CMK (cell line): ENCODE results near the gene MNX1.

Experiments used
- DNase-seq: peaks from one replicate; pipeline ENCODE4 v3.0.0-alpha.2; 2010; ENCODE audit warnings: low read depth

Gene MNX1

GRCh38 chr7:157032644-157033482 is 22.4 kb upstream of the MNX1 start:
- DNase-seq = no peak

GRCh38 chr7:157032128-157032527 is 21.7 kb upstream of the MNX1 start:
- no peak for DNase-seq

- no peak for DNase-seq
Measured at GRCh38 chr7:157028199-157028903, 17.9 kb upstream of the MNX1 start.

GRCh38 chr7:157027568-157028198 is 17.2 kb upstream of the MNX1 start:
- DNase-seq = no peak

GRCh38 chr7:157024716-157025115 is 14.3 kb upstream of the MNX1 start:
- DNase-seq = no peak

GRCh38 chr7:157023589-157023905 is 13.1 kb upstream of the MNX1 start:
- DNase-seq = no peak

GRCh38 chr7:157022681-157023588 is 12.5 kb upstream of the MNX1 start:
- no peak for DNase-seq

- DNase-seq = no peak
Measured at GRCh38 chr7:157021871-157022680, 11.6 kb upstream of the MNX1 start.

GRCh38 chr7:157021071-157021870 is 10.8 kb upstream of the MNX1 start:
- DNase-seq = no peak

GRCh38 chr7:157020514-157021070 is 10.1 kb upstream of the MNX1 start:
- no peak for DNase-seq

- no peak for DNase-seq
Measured at GRCh38 chr7:157019718-157020451, 9.4 kb upstream of the MNX1 start.

GRCh38 chr7:157018997-157019608 is 8.6 kb upstream of the MNX1 start:
- no peak for DNase-seq

- no peak for DNase-seq
Measured at GRCh38 chr7:157018328-157018996, 8.0 kb upstream of the MNX1 start.

GRCh38 chr7:157017603-157018327 is 7.3 kb upstream of the MNX1 start:
- DNase-seq = no peak

GRCh38 chr7:157017149-157017548 is 6.7 kb upstream of the MNX1 start:
- no peak for DNase-seq

- DNase-seq = no peak
Measured at GRCh38 chr7:157016352-157017041, 6.0 kb upstream of the MNX1 start.

GRCh38 chr7:157016024-157016351 is 5.5 kb upstream of the MNX1 start:
- no peak for DNase-seq
